Astrocyte (in vitro differentiated cells and primary cell): Measurements from ENCODE around the gene CAMP.

Experiments used
- CTCF ChIP-seq: IDR thresholded peaks from 2 replicates; pipeline ENCODE4 v1.5.1; 2011; ENCODE audit warnings: low read depth, mild to moderate bottlenecking, inconsistent platforms, low read length, moderate library complexity; ENCODE audit not compliant: insufficient read depth
- EZH2 ChIP-seq: IDR thresholded peaks from 2 replicates; pipeline ENCODE4 v1.6.1; 2012; ENCODE audit warnings: mild to moderate bottlenecking, low read length, inconsistent platforms; ENCODE audit not compliant: insufficient read depth

DNA sequence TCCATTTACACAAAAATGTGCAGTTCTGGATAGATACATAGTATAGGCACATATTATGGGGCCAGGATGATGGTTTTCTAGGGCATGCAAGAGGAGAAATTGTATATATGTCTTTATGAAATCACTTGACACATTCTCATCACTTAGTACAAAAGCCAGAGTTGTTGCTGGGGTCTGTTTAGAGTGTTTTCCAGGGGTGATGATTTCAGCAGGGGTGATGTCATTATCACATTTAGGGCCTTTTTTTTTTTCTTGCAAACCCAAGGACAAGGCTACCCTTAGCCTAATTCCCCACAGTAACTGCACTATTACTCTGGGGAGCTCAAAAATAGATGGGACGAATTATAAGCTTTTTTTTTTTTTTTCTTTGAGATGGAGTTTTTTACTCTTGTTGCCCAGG, 21.2 kb downstream of the CAMP start:
- TF ChIP-seq EZH2 (no peak), CTCF (no peak)
